Frontal cortex (tissue), 4 donors: ENCODE measurements around the gene FOLR2. TPM values are rescaled to one million over a fixed set of nuclear protein-coding genes. Genes with fewer than 3 reads are reported as not detected.

ENCODE experiments used
- DNase-seq, 2 donors: peaks; one replicate each; pipeline ENCODE4 v3.0.0; 2012; ENCODE audit warnings: low spot score in 2 of 2
- FAIRE-seq: peaks from 2 replicates; lab custom pipeline; 2012; peaks lifted over from hg19 to GRCh38; lab: Jason Lieb, UNC
- total RNA-seq: library from RNA; depleted of rRNA; stranded (reverse); fragments of >200 nt; gene quantifications from one replicate; pipeline ENCODE4 v1.2.3, GENCODE V29; 2014
- donor health status: control.
- donor health status: control.
- donor health status: control.

FOLR2 gene
- total RNA-seq, 1 donor from 2014 or later = 5.7 TPM

DNA sequence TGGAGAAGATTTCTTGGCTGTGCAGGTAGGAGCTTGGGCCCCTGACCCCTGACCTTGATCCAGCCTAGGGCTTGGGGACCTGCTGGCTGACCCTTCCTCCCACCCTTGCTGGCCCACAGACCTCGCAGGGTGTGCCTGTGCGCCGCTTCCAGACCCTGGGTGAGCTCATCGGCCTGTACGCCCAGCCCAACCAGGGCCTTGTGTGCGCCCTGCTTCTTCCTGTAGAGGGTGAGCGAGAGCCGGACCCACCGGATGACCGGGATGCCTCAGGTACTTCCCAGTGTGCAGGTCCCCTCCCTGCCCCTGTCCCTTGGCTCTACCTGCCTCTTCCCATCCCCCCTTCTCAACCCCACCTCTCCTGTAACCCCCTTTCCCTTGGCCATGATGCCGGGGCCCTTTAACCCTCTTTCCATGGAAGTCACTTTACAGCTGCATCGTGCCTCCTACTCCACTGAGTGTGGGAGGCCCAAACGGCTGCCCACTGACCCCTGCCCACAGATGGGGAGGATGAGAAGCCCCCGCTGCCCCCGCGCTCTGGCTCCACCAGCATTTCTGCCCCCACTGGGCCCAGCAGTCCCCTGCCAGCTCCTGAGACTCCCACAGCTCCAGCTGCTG, 11.7 kb downstream of the FOLR2 start:
- no peak for DNase-seq
- FAIRE-seq = no peak

DNA sequence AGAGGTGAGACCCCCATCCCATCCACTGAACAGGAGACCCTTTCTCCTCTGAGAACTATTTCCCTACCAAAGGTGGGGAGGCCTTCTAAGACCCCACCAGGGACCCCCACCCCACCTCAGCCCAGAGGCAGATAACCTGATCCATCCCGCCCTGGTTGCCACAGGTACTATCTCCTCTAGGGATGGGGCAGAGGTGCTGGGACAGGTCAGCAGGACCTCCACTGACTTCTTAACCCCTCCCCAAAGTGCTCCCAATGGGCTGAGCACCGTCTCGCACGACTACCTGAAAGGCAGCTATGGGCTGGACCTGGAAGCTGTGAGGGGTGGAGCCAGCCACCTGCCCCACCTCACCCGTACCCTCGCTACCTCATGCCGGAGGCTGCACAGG, 12.2 kb downstream of the FOLR2 start:
- FAIRE-seq (no peak), DNase-seq (no peak)

DNA sequence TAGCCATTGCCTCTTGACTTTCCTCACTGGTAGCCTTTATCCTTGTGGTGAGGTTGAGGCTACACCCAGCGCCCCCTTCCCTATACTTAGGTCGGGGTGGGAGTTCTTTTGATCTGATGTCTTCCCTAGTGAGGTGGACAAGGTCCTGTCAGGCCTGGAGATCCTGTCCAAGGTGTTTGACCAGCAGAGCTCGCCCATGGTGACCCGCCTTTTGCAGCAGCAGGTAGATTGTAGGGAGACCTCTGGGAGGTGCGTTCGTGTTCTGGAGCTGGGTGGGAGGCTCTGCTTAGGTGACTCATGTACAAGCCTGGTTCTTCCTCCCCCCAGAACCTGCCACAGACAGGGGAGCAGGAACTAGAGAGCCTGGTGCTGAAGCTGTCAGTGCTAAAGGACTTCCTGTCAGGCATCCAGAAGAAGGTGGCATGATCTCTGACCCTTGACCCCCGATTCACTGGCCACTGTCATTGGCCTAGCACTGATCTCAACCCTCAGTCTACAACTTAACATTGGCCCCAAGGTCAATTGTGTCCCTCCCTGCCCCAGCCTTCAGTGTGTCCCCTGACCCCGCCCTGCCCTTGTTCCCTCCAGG, 12.8 kb downstream of the FOLR2 start:
- no peak for FAIRE-seq
- DNase-seq = no peak

DNA sequence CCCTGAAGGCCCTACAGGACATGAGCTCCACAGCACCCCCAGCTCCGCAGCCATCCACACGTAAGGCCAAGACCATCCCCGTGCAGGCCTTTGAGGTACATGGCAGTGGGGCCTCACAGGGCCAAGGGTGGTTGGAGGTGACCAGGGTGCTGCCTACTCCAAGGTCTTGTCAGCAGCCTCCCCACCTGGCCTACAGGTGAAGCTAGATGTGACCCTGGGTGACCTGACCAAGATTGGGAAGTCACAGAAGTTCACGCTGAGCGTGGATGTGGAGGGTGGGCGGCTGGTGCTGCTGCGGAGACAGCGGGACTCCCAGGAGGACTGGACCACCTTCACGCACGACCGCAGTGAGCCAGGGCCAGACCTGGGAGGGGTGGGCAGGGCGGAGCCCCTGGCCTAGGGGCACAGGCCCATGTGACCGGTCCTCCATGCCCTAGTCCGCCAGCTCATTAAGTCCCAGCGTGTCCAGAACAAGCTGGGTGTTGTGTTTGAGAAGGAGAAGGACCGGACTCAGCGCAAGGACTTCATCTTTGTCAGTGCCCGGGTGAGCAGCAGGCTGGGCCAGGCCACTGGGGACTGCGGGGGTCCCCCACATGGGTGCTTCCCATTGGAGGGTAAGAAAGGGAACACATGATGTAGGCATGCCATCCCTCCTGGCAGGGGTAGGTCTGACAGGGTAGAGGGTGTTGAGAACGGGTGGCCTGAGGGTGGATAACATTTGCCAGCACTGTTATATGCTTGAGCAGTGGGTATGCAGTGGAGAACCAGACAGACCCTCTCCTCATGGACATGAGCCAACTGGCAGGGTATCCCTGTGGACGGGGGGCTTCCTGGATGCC, 13.6 kb downstream of the FOLR2 start:
- FAIRE-seq = no peak
- DNase-seq = no peak

DNA sequence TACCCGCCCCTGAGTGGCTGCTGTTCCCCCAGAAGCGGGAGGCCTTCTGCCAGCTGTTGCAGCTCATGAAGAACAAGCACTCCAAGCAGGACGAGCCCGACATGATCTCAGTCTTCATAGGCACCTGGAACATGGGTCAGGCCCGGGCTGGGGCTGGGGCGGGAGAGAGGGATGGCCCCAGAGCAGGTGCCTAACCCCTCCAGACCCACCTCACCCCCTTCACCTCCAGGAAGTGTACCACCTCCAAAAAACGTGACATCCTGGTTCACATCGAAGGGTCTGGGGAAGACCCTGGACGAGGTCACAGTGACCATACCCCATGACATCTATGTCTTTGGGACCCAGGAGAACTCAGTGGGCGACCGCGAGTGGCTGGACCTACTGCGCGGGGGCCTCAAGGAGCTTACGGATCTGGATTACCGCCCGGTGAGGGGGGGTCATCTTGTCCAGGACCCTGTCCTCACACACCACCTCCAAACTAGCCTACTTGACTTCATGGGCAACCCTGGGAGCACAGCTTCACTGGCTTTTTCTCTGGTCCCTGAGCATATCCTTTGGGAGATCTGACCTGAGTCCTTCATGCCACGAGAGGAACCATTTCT, 14.3 kb downstream of the FOLR2 start:
- no peak for FAIRE-seq

DNA sequence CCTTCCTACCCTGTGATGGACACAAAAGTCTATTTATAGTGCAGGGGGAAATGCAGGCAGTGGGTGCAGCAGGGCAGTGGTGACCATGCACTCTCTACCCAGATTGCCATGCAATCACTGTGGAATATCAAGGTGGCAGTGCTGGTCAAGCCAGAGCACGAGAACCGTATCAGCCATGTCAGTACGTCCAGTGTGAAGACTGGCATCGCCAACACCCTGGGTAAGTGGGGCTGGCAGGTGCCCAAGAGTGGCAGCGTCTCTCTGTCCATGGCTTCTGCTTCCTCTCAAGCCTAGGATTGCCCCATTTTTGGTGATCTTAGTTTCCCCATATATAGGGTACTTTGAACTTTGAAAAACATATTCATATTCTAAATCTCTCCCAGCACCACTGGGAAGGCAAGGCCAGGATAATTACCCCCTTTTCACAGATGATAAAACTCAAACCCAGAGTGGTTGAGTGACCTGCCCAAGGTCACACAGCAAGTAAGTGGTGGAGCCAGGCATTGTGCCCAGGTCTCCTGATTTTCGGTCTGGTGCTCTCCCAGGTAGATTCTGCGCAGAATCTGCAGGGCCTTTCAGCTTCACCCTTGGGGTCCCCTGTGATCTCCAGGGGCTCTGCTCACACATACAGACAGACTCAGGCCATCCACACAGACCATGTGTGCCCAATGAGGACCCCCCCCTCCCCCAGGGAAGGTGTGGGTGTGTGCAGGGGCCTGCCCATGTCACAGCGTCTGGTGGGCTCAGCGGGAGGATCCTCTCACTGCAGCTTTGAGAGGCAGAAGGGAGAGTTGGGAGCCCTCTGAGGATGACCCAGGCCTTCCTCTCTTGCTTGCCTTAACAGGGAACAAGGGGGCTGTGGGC, 15.0 kb downstream of the FOLR2 start:
- DNase-seq (no peak), FAIRE-seq (no peak)

More for the DNA sequence above, 14.3 kb downstream of the FOLR2 start:
- no peak for DNase-seq

DNA sequence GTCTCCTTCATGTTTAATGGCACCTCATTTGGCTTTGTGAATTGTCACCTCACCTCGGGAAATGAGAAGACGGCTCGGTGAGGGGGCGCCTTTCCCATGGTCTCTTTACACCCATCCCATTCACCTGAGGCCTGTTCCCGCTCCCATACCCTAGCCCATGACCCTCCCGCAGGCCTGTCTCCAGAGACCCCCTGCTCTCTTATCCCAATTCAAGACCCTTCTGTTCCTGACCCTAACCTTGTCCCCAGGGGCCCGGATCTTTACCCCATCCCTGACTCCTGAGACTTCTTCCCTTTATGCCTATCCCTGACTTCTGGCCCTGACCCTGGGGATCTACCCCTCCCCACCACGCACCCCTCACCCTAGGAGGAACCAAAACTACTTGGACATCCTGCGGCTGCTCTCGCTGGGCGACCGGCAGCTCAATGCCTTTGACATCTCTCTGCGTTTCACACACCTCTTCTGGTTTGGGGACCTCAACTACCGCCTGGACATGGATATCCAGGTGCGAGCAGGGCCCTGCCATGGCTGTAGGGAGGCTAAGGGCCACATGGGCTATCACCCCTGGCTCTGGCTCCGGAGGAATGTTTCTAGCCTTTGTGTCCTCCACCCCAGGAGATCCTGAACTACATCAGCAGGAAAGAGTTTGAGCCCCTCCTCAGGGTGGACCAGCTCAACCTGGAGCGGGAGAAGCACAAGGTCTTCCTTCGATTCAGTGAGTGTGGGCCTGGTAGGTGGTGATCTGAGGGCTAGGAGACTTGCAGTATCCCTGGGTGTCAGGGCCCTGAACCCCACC, 15.9 kb downstream of the FOLR2 start:
- FAIRE-seq = no peak

DNA sequence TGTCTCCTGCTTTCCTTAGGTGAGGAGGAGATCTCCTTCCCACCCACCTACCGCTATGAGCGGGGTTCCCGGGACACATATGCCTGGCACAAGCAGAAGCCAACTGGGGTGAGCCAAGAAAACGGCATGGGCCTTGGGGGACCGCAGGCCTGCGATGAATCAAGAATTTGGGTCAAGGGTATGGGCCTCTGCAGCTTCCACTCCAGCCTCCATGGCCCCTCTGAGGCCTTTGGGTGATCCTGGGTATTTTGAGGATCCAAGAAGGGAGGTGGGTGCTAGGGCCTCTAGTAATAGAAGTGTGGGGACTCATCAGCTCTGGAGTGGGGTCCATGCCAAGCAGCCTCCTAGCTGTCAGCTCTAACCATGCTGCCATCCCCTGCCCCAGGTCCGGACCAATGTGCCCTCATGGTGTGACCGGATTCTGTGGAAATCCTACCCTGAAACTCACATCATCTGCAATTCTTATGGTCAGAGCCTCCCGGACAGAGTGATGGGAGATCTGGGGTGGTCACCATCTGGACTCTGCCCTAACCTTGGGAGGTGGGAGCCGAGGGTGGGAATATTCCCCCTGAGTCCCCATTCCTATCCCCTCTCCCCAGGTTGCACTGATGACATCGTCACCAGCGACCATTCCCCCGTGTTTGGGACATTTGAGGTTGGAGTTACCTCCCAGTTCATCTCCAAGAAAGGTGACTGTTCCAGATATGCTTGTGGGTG, 16.6 kb downstream of the FOLR2 start:
- DNase-seq (no peak), FAIRE-seq (no peak)

More for the DNA sequence above, 15.9 kb downstream of the FOLR2 start:
- no peak for DNase-seq

DNA sequence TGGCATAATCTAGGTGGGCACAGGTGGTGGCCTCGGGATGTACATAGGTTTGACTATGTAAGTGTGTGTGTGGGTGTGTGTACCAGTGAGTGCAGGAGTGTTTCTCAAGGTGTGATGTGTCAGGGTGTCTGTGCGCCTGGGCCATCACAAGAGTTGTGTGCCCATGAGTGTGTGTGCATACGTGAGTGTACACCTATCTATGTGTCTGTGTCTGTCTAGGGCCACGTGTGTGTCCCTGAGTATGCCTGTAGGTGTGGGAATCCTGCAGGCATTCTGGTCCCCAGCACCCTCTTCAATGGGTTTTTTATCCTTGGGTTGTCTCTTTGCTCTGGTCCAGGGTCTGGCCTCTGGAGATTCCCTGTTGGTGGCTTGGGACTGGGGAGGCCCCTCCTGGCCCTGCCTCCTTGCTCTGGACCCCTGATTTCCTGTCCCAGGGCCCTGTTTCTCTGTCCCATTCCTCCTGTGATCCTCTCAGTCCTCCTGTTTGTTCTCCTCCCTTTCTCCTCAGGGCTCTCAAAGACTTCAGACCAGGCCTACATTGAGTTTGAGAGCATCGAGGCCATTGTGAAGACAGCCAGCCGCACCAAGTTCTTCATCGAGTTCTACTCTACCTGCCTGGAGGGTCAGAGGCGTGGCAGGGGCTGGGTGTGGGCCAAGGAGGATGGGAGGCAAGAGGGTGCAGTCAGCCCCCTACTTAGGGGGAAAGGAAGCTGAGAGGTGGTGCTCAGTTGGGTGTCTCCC, 17.3 kb downstream of the FOLR2 start:
- DNase-seq (no peak), FAIRE-seq (no peak)

DNA sequence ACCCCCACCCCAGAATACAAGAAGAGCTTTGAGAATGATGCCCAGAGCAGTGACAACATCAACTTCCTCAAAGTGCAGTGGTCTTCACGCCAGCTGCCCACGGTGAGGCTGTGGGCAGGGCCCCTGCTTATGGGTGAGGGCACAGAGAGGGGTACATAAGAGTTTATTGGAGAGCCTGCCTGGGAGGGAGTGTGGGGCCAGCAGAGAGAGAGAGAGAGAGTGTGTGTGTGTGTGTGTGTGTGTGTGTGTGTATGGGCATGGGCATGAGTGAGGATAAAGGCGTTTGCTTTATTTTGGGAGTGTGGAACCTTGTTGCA, 17.9 kb downstream of the FOLR2 start:
- no peak for FAIRE-seq
- no peak for DNase-seq

DNA sequence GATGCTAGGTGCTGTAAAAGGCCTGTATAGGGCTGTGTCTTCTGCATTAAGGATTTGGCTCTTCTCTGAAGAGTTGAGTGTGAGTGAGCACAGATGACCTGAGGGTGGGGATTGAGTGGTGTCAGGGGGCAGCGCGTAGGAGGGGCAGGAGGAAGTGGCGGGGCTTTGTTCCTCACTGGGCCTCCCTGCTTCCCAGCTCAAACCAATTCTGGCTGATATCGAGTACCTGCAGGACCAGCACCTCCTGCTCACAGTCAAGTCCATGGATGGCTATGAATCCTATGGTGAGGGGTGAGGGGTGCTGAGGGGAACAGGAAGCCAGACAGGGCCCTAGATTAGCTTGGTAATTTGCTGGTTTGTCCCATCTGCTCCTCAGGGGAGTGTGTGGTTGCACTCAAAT, 18.3 kb downstream of the FOLR2 start:
- DNase-seq (no peak), FAIRE-seq (no peak)

DNA sequence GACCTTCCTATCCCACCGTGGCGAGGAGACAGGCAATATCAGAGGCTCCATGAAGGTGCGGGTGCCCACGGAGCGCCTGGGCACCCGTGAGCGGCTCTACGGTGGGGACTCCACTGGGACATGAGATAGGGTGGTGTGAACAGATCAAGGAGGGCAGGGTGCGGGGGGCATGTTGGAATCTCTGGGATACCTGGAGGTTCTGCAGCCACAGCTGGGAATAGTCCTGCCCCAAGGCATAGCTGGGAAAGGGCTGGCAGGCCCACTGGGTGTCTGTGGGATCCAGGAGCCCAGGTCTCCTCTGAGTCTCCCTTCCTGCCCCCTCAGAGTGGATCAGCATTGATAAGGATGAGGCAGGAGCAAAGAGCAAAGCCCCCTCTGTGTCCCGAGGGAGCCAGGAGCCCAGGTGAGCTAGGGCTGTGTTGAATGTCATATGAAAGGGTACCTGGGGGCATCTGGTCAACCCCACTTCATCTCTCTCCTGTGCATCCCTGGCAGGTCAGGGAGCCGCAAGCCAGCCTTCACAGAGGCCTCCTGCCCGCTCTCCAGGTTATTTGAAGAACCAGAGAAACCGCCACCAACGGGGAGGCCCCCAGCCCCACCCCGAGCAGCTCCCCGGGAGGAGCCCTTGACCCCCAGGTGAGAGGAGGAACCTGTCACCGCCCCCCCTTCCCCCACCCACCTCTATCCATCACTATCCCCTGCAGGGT, 18.9 kb downstream of the FOLR2 start:
- DNase-seq = no peak
- FAIRE-seq = no peak

DNA sequence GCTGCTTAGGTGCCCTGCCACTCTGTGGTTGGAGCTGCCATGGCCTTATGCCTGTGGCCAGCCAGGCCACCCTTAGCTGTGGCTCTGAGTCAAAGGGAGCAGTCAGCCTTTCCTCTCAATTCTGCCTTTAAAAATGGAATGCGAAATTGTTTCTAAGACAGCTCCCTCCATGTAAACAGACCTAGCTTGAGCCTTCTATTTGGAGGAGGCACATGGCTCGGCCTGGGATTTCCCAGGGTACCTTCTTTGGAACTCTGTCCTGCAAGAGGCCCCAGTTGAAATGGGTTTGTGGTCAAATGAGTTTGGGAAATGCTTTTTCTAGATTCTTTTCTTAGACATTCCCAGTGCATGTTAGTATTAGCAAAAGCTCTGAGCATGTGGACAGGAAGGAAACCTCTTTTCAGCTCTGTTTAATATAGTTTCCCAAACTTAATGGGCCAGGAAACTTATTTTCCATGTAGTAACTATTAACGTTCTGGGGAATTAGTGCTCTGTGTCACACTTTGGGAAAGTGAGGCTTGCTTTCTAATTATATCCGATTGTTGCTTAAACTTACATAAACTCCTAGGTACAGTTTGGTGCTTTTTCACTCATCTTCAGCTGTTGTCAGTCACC, 19.6 kb downstream of the FOLR2 start:
- no peak for FAIRE-seq
- no peak for DNase-seq

DNA sequence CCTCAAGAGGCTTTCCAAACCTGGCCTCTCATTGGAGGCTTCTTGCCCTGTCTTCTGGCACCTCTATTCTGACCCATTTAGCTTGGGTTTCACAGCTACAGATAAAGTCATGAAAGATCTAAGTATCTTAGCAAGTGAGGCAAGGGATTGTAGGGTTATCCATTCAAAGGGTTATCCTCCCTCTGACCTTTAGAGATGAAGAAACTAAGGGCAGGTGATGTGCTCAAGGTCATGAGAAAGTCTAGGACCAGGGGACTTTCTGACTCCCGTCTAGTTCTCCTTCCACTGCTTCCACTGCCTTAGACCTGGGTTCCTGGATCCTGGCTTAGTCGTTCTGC, 20.1 kb downstream of the FOLR2 start:
- no peak for FAIRE-seq

DNA sequence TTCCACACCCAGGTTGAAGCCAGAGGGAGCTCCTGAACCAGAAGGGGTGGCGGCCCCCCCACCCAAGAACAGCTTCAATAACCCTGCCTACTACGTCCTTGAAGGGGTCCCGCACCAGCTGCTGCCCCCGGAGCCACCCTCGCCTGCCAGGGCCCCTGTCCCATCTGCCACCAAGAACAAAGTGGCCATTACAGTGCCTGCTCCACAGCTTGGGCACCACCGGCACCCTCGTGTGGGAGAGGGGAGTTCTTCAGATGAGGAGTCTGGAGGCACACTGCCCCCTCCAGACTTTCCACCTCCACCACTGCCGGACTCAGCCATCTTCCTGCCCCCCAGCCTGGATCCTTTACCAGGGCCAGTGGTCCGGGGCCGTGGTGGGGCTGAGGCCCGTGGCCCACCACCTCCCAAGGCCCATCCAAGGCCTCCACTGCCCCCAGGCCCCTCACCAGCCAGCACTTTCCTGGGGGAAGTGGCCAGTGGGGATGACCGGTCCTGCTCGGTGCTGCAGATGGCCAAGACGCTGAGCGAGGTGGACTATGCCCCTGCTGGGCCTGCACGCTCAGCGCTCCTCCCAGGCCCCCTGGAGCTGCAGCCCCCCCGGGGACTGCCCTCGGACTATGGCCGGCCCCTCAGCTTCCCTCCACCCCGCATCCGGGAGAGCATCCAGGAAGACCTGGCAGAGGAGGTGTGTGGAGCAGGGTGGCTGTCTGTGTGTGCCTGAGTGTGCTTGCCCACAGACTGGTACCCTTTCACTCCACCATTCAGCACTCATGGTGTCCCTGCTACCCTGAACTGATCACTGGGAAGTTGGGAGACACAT, 20.7 kb downstream of the FOLR2 start:
- DNase-seq (no peak), FAIRE-seq (no peak)

More for the DNA sequence above, 20.1 kb downstream of the FOLR2 start:
- no peak for DNase-seq

DNA sequence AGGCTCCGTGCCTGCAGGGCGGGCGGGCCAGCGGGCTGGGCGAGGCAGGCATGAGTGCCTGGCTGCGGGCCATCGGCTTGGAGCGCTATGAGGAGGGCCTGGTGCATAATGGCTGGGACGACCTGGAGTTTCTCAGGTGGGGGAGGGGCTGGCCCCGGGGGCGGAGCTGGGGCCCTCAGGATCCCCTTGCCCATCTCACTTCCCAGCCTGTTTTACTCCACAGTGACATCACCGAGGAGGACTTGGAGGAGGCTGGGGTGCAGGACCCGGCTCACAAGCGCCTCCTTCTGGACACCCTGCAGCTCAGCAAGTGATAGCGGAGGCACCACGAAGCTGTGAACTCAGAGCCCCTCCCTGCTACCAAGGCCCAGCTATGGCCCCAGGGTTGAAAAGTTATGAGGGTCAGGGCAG, 21.5 kb downstream of the FOLR2 start:
- no peak for FAIRE-seq
- peak; percentile 71 to 78 for DNase-seq
